A549 (cell line): ENCODE results near the gene ZNF692. TPM values are rescaled to one million over a fixed set of nuclear protein-coding genes. Genes with fewer than 3 reads are reported as not detected.
"Not testable (repeated sequence)": the region's sequence is repeated elsewhere in the genome, so short reads cannot be mapped to it uniquely, and the experiment has no call there.

Experiments used
- ATAC-seq, 2 experiments: fragments of 200-7000 bp in 1 of 2; fragments of >200 bp in 1 of 2; cut with Nextera tagmentation in 1 of 2; cut with Tn5 transposase in 1 of 2; 3 replicates each; pipeline versions ENCODE4 v1.8.0 to v1.9.1; 2018 to 2020; ENCODE audit warnings: mild to moderate bottlenecking in 1 of 2, moderate library complexity in 1 of 2
- CTCF ChIA-PET: fragments of 300-600 bp; sonication (Branson Sonifier 250); formaldehyde crosslinking; extraction: SDS; loops from one replicate; lab custom pipeline; 2021; ENCODE audit warnings: antibody characterized with exemption, inconsistent platforms; lab: Yijun Ruan, JAX
- POLR2A ChIA-PET: fragments of 350-600 bp; formaldehyde crosslinking; extraction: SDS; loops from one replicate; lab custom pipeline; 2021; ENCODE audit warnings: antibody characterized with exemption, inconsistent platforms; lab: Yijun Ruan, JAX
- DNase-seq, 2 experiments: peaks; one replicate each; pipeline versions ENCODE4 v3.0.0 to v3.0.0-alpha.2; 2011 to 2016; ENCODE audit warnings: low read depth in 1 of 2, low spot score in 1 of 2
- FAIRE-seq: peaks from 2 replicates; lab custom pipeline; 2011; peaks lifted over from hg19 to GRCh38; lab: Jason Lieb, UNC
- H3K27ac ChIP-seq, 2 experiments: fragments of >200 bp; sonication (Bioruptor Twin); formaldehyde crosslinking; 3 replicates each; pipeline ENCODE4 v1.5.1; 2016 to 2017
- H3K4me1 ChIP-seq: fragments of >200 bp; sonication (Bioruptor Twin); formaldehyde crosslinking; 3 replicates; pipeline ENCODE4 v1.6.1; 2016
- H3K4me2 ChIP-seq: fragments of >200 bp; sonication (Bioruptor Twin); formaldehyde crosslinking; 3 replicates; pipeline ENCODE4 v1.6.1; 2016
- H3K4me3 ChIP-seq: fragments of >200 bp; sonication (Bioruptor Twin); formaldehyde crosslinking; 3 replicates; pipeline ENCODE4 v1.5.1; 2016
- H3K9me3 ChIP-seq: fragments of >200 bp; sonication (Bioruptor Twin); formaldehyde crosslinking; 3 replicates; pipeline ENCODE4 v1.6.1; 2016
- BHLHE40 ChIP-seq: IDR thresholded peaks from 2 replicates; pipeline ENCODE4 v1.6.1; 2012; ENCODE audit warnings: low read depth, low read length, inconsistent platforms
- CBX8 ChIP-seq: fragments of 200-600 bp; sonication (generic); IDR thresholded peaks from 2 replicates; pipeline ENCODE4 v1.6.1; 2016
- CEBPB ChIP-seq, 2 experiments: fragments of >200 bp in 1 of 2; sonication (Bioruptor Twin) in 1 of 2; formaldehyde crosslinking in 1 of 2; IDR thresholded peaks; 2 replicates each; pipeline ENCODE4 v1.6.1; 2012 to 2016
- CHD4 ChIP-seq: fragments of 200-600 bp; sonication (generic); IDR thresholded peaks from 2 replicates; pipeline ENCODE4 v1.6.1; 2016; ENCODE audit warnings: antibody characterized with exemption, mild to moderate bottlenecking, borderline replicate concordance
- EHF ChIP-seq: fragments of 250-450 bp; sonication (Bioruptor Pico); IDR thresholded peaks from 2 replicates; pipeline ENCODE4 v1.5.0; 2020; ENCODE audit warnings: mild to moderate bottlenecking
- FOSB ChIP-seq: fragments of 250-450 bp; sonication (Bioruptor Pico); IDR thresholded peaks from 2 replicates; pipeline ENCODE4 v1.5.0; 2020; ENCODE audit warnings: mild to moderate bottlenecking, moderate library complexity
- FOSL2 ChIP-seq, 2 experiments: fragments of 450-650 bp in 1 of 2; fragments of >200 bp in 1 of 2; sonication (Bioruptor Twin) in 1 of 2; formaldehyde crosslinking; IDR thresholded peaks; 2 replicates each; pipeline versions ENCODE4 v1.5.0 to v1.6.1; 2016 to 2020; ENCODE audit warnings: mild to moderate bottlenecking in 1 of 2, moderate library complexity in 1 of 2
- HES2 ChIP-seq: fragments of >200 bp; sonication (Bioruptor Twin); formaldehyde crosslinking; IDR thresholded peaks from 2 replicates; pipeline ENCODE4 v1.6.1; 2016
- JUN ChIP-seq, 2 experiments: fragments of >200 bp; sonication (Bioruptor Twin); formaldehyde crosslinking; IDR thresholded peaks; 2 replicates in 1 of 2; 3 replicates in 1 of 2; pipeline ENCODE4 v1.6.1; 2016 to 2017
- MAFK ChIP-seq: fragments of 450-650 bp; IDR thresholded peaks from 2 replicates; pipeline ENCODE4 v1.6.1; 2014; ENCODE audit not compliant: partially characterized antibody
- MYC ChIP-seq: IDR thresholded peaks from 2 replicates; pipeline ENCODE4 v1.6.1; 2012; ENCODE audit warnings: mild to moderate bottlenecking, inconsistent platforms, low read length, improper control_type of control experiment, borderline replicate concordance
- NPAS2 ChIP-seq: fragments of 250-450 bp; sonication (Bioruptor Pico); IDR thresholded peaks from 2 replicates; pipeline ENCODE4 v1.8.0; 2022; ENCODE audit warnings: mild to moderate bottlenecking, moderate library complexity, borderline replicate concordance
- PHF8 ChIP-seq: fragments of 200-600 bp; sonication (generic); IDR thresholded peaks from 2 replicates; pipeline ENCODE4 v1.6.1; 2016; ENCODE audit warnings: low read depth, mild to moderate bottlenecking, antibody characterized with exemption, moderate library complexity, borderline replicate concordance
- RARB ChIP-seq: fragments of 250-450 bp; sonication (Bioruptor Pico); IDR thresholded peaks from 2 replicates; pipeline ENCODE4 v1.8.0; 2021; ENCODE audit warnings: mild to moderate bottlenecking, moderate library complexity
- RFX5 ChIP-seq: fragments of 450-650 bp; IDR thresholded peaks from 2 replicates; pipeline ENCODE4 v1.7.1; 2014; ENCODE audit warnings: antibody characterized with exemption, mild to moderate bottlenecking, moderate library complexity
- TP53 ChIP-seq: fragments of 250-450 bp; sonication (Bioruptor Pico); IDR thresholded peaks from 2 replicates; pipeline ENCODE4 v1.5.0; 2021; ENCODE audit warnings: mild to moderate bottlenecking, moderate library complexity
- ZNF302 ChIP-seq: fragments of 250-450 bp; sonication (Bioruptor Pico); IDR thresholded peaks from 2 replicates; pipeline ENCODE4 v1.9.0; 2021; ENCODE audit warnings: inconsistent platforms, mild to moderate bottlenecking, moderate library complexity
- ZSCAN20 ChIP-seq: fragments of 250-450 bp; sonication (Bioruptor Pico); IDR thresholded peaks from 2 replicates; pipeline ENCODE4 v1.8.0; 2022; ENCODE audit warnings: mild to moderate bottlenecking, moderate library complexity
- WGBS: methylation state at CpG from one replicate; pipeline ENCODE4 v1.1.6; 2017; ENCODE audit errors: missing lambda C conversion rate; 5-methylcytosine and 5-hydroxymethylcytosine counted together
- polyA plus RNA-seq, 4 experiments: library from polyadenylated mRNA; depleted of rRNA in 3 of 4; stranded (reverse); fragments of >200 nt; fragmentation: RNase III in 1 of 4; extraction: RNeasy Plus Mini Kit Qiagen cat#74134 plus additional on column Dnase treatment in 1 of 4; gene quantifications; 2 replicates in 3 of 4; 3 replicates in 1 of 4; pipeline ENCODE4 v1.2.3, GENCODE V29; 2011 to 2017
- TF ChIP-seq, protein P1 (sequence below): IDR thresholded peaks from 2 replicates; pipeline ENCODE4 v1.6.1; 2012

ZNF692 gene
- polyA plus RNA-seq, 2 of the 4 experiments (the other 2 are of a cell fraction) = 19.8 to 46.8 TPM

DNA sequence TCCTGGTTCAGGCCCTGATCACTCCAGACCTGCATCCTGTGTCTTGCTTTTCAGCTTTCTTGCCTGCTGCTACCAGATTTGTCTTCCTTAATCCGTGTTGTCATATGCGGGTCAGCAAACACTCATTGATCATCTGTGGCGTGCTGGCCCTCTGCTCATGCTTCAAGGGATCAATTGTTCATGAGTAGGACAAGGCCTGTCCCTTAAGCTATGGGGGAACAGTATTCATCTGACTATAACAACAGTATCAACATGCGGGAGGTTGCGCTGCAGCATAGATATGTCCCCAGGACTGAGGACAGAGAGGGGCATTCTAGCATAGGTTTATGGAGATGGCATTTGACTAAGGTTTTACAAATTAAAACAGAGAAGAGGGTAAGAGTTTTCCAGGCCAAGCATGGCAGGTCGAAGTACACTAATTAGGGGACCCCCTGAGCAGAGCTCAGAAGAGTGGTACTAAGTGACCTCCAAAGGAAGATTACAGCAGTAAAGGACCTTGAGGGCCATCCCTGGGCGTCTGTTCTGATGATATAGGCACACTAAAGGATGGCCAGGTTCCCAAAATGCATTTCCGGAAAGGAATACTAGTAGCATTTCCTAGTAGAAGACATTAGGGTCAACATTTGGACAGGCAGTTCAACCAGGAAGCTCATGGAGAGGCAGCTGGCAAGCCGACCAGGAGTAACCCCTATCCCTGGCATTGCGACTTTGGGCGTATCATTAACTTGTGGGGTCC, 21.7 kb downstream of the ZNF692 start:
- Histone ChIP-seq H3K4me3 (peak overlapping the region; percentile 88), H3K4me2 (peak overlapping the region; percentile 77), H3K27ac (peak overlapping the region; percentile 75 to 94), H3K4me1 (peaks cover 10% of the 10 kb centered on the region; the same call in 2 of the 3 replicates)
- ATAC-seq = no peak
- 51% methylated on average over 11 of the region's 11 CpGs for WGBS
- FAIRE-seq = no peak
- CTCF ChIA-PET = interaction anchor here (1.0 to 6.7 kb wide), 5 partner anchors 10 to 36 kb away, joined by 4 to 48 read pairs (median 6); partner anchors contain the start of genes SH3BP5L and ZNF692
- TF ChIP-seq MYC = no peak
- no peak for TF ChIP-seq CHD4
- TF ChIP-seq, all 56 proteins: peak for 0
- POLR2A ChIA-PET = interaction anchor here (1.0 to 3.5 kb wide), 8 partner anchors 9 to 70 kb away, joined by 3 to 60 read pairs (median 15); partner anchors contain the start of genes PGBD2, SH3BP5L and ZNF692
- DNase-seq = no peak
- no peaks in the 10 kb centered on the region for H3K9me3 ChIP-seq

- FAIRE-seq = no peak
- H3K27ac ChIP-seq = no peak overlapping the region
- ChIA-PET POLR2A (no interaction called here), CTCF (no interaction called here)
- no peaks in the 10 kb centered on the region for H3K9me3 ChIP-seq
- H3K4me2 ChIP-seq = no peak overlapping the region
- ATAC-seq = no peak
- peaks cover 7% of the 10 kb centered on the region for H3K4me1 ChIP-seq
- DNase-seq = no peak
- H3K4me3 ChIP-seq = no peak overlapping the region
- 75% methylated on average over 7 of the region's 7 CpGs for WGBS
- no peak for TF ChIP-seq FOSB (CRISPR knock-in tag)
- no peak for TF ChIP-seq NPAS2 (CRISPR knock-in tag)
- no peak for TF ChIP-seq JUN (IDR thresholded peaks at IDR 0.05)
- no peak for TF ChIP-seq MYC
- no peak for TF ChIP-seq EHF (CRISPR knock-in tag)
- no peak for TF ChIP-seq CBX8
- no peak for TF ChIP-seq TP53 (CRISPR knock-in tag)
- TF ChIP-seq ZSCAN20 (CRISPR knock-in tag) = no peak
- TF ChIP-seq, protein P1, sequence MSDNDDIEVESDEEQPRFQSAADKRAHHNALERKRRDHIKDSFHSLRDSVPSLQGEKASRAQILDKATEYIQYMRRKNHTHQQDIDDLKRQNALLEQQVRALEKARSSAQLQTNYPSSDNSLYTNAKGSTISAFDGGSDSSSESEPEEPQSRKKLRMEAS = no peak
- TF ChIP-seq BHLHE40 = no peak
- TF ChIP-seq ZNF302 (CRISPR knock-in tag) = no peak
- no peak for TF ChIP-seq FOSL2 (IDR thresholded peaks at IDR 0.05)
- no peak for TF ChIP-seq FOSL2 (CRISPR knock-in tag; IDR thresholded peaks at IDR 0.05)
- TF ChIP-seq HES2 = no peak
Measured at GRCh38 chr1:248834343-248834940, 24.4 kb downstream of the ZNF692 start.

- CTCF ChIA-PET = interaction anchor here (1.4 kb wide), 1 partner anchor 28 kb away, joined by 3 read pairs; no protein-coding TSS in a partner anchor
- H3K27ac ChIP-seq = no peak overlapping the region
- H3K9me3 ChIP-seq = no peaks in the 10 kb centered on the region
- ATAC-seq (no peak), DNase-seq (no peak), FAIRE-seq (no peak)
- no peak overlapping the region for H3K4me2 ChIP-seq
- TF ChIP-seq RFX5 (no peak), RARB (CRISPR knock-in tag) (no peak), PHF8 (no peak), MAFK (peak; percentile 70), CEBPB (IDR thresholded peaks at IDR 0.05) (no peak)
- no peak overlapping the region for H3K4me3 ChIP-seq
- peaks cover 23% of the 10 kb centered on the region for H3K4me1 ChIP-seq
- POLR2A ChIA-PET = no interaction called here
- WGBS = 75% methylated on average over 1 of the region's 1 CpG
Measured at GRCh38 chr1:248831842-248832241, 27.0 kb downstream of the ZNF692 start.

DNA sequence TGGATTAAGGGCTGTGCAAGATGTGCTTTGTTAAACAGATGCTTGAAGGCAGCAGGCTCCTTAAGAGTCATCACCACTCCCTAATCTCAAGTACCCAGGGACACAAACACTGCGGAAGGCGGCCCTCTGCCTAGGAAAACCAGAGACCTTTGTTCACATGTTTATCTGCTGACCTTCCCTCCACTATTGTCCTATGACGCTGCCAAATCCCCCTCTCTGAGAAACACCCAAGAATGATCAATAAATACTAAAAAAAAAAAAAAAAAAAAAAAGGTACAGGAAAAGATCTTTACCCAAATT, 28.2 kb downstream of the ZNF692 start:
- H3K4me1 ChIP-seq = peaks cover 25% of the 10 kb centered on the region
- ATAC-seq, DNase-seq, POLR2A ChIA-PET, FAIRE-seq, H3K9me3 ChIP-seq, H3K4me2 ChIP-seq, H3K4me3 ChIP-seq, H3K27ac ChIP-seq: not testable (repeated sequence)
- 39% methylated on average over 3 of the region's 3 CpGs for WGBS
- CTCF ChIA-PET = interaction anchor here (1.4 kb wide), 1 partner anchor 29 kb away, joined by 3 read pairs; no protein-coding TSS in a partner anchor
